Measurements from ENCODE around the gene MRPS34.

MRPS34 gene

GRCh38 chr16:1769402-1770300, 3.3 kb downstream of the MRPS34 start:
- DNase-seq (ENCODE audit: low spot score): no peak

GRCh38 chr16:1768767-1769401, 4.0 kb downstream of the MRPS34 start:
- no peak for DNase-seq (ENCODE audit: low spot score)

GRCh38 chr16:1768061-1768766, 4.7 kb downstream of the MRPS34 start:
- no peak for DNase-seq (ENCODE audit: low spot score)

GRCh38 chr16:1767116-1767994, 5.6 kb downstream of the MRPS34 start:
- no peak for DNase-seq (ENCODE audit: low spot score)

GRCh38 chr16:1766701-1767100, 6.2 kb downstream of the MRPS34 start:
- no peak for DNase-seq (ENCODE audit: low spot score)

- DNase-seq (ENCODE audit: low spot score): no peak
These were observed 6.7 kb downstream of the MRPS34 start for GRCh38 chr16:1766231-1766630.

GRCh38 chr16:1765826-1766225, 7.1 kb downstream of the MRPS34 start:
- no peak for DNase-seq (ENCODE audit: low spot score)

- no peak for DNase-seq (ENCODE audit: low spot score)
These were observed 8.0 kb downstream of the MRPS34 start for GRCh38 chr16:1764971-1765370.

GRCh38 chr16:1763521-1764511, 9.1 kb downstream of the MRPS34 start:
- no peak for DNase-seq (ENCODE audit: low spot score)

GRCh38 chr16:1762879-1763520, 9.9 kb downstream of the MRPS34 start:
- DNase-seq (ENCODE audit: low spot score): no peak

GRCh38 chr16:1762196-1762878, 10.6 kb downstream of the MRPS34 start:
- no peak for DNase-seq (ENCODE audit: low spot score)

- no peak for DNase-seq (ENCODE audit: low spot score)
These were observed 11.2 kb downstream of the MRPS34 start for GRCh38 chr16:1761751-1762150.

GRCh38 chr16:1760911-1761310, 12.0 kb downstream of the MRPS34 start:
- DNase-seq (ENCODE audit: low spot score): no peak

- no peak for DNase-seq (ENCODE audit: low spot score)
These were observed 13.4 kb downstream of the MRPS34 start for GRCh38 chr16:1759511-1759910.

GRCh38 chr16:1758923-1759322, 14.0 kb downstream of the MRPS34 start:
- DNase-seq (ENCODE audit: low spot score): no peak

GRCh38 chr16:1757714-1758461, 15.0 kb downstream of the MRPS34 start:
- no peak for DNase-seq (ENCODE audit: low spot score)

GRCh38 chr16:1754204-1754603, 18.7 kb downstream of the MRPS34 start:
- DNase-seq (ENCODE audit: low spot score): no peak

- no peak for DNase-seq (ENCODE audit: low spot score)
These were observed 20.1 kb downstream of the MRPS34 start for GRCh38 chr16:1752853-1753252.

- no peak for DNase-seq (ENCODE audit: low spot score)
These were observed 21.0 kb downstream of the MRPS34 start for GRCh38 chr16:1751946-1752345.

Data from SW480 (cell line).